ENCODE results near the gene SYNJ2.

GRCh38 chr6:157951828-157952227 is 29.8 kb upstream of the SYNJ2 start:
- TF ChIP-seq CTCF (IDR thresholded peaks at IDR 0.05) = no peak
- TF ChIP-seq POLR2A (IDR thresholded peaks at IDR 0.05) = no peak
- no peak for TF ChIP-seq POLR2AphosphoS5 (IDR thresholded peaks at IDR 0.05; ENCODE audit: insufficient read depth in 1 of 2, low read depth in 1 of 2)
